SU-DHL-6 (cell line): ENCODE results near the gene LRRC40.

Experiments
- CTCF ChIP-seq: fragments of 200-600 bp; sonication (generic); IDR thresholded peaks from one replicate; pipeline ENCODE4 v1.5.1; 2017; ENCODE audit warnings: antibody characterized with exemption, mild to moderate bottlenecking, low read length, moderate library complexity; ENCODE audit not compliant: insufficient read depth, poor library complexity, severe bottlenecking
- EZH2phosphoT487 ChIP-seq: fragments of 200-600 bp; sonication (generic), shearing (Covaris generic); conservative IDR thresholded peaks from 2 replicates; pipeline ENCODE4 v1.6.1; 2018; ENCODE audit warnings: mild to moderate bottlenecking, antibody characterized with exemption, low read length, moderate library complexity, mixed read lengths

GRCh38 chr1:70220517-70221237 is 15.3 kb upstream of the LRRC40 start:
- TF ChIP-seq CTCF: no peak
- TF ChIP-seq EZH2phosphoT487: no peak
